GM04503 (cell line): Measurements from ENCODE around the gene HPS6.

Experiments
- DNase-seq: peaks from one replicate; pipeline ENCODE4 v3.0.0-alpha.2; 2012; ENCODE audit warnings: low read depth

The HPS6 gene

DNA sequence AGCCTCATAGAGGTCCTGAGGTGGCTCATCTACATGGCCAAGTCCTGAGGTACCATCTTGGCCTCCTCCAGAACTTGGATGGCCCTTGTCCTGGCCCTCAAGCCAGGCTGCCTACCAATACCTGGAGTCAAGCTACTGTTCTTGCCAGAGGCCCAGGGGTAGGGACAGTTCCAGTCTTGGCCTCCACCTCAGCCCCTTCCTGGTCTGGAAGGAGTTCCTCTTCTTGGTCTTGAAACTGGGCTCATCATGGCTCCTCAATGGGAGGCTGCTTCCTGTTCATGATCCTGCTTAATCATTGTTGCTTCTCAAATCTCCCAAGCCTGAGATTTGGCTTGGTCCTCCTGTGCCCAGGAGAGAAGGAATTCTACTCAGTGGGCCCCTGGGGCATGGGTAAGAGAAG, 3.9 kb downstream of the HPS6 start:
- DNase-seq, result no peak

DNA sequence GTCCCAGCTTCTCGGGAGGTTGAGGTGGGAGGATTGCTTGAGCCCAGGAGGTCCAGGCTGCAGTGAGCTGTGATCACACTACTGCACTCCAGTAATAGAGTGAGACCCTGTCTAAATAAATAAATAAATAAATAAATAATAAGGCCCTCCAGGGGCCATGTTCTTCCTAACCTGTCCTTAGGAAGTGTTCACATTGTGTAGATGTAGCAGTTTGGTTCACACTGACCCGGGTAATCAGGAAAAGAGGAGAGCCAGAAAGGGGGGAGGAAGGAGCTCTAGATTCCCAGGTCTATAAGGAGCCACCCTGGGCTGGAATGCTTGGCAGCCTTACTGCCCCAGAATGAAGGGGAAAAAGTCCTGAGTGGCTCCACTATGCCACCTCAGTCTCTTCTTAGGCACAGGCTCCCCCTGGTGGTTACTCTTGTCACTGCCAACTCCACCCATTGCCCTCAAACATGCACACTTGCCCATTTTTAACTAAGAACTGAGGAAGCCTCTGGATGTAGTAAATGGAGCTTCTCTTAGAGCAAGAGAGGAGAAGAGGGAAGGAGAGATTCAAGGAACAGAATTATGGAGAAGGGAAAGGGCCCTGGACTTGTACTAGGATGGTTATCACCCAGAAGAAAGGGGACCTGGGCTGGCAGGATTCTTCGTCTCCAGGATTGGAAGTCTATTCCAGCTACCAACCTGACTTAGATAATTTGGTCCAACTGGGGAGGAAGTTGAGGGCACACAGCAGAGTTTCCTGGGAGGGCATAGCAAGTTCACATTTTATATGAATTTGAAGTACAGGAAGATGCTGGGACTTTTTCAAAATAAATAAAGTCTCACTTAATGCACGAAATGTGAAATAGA, 7.8 kb downstream of the HPS6 start:
- no peak for DNase-seq

DNA sequence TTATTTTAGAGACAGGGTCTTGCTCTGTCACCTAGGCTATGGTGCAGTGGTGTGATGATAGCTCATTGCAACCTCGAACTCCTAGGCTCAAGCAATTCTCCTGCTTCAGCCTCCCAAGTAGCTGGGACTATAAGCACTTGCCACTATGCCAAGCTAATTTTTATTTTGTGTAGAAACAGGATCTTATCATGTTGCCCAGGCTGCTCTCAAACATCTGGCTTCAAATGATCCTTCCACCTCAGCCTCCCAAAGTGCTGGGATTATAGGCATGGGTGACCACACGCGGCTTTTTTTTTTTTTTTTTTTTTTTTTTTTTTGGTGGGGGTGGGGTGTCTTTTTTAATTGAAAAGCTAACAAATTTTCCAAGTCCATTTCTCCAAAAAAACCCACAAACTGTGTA, 18.4 kb downstream of the HPS6 start:
- no peak for DNase-seq

DNA sequence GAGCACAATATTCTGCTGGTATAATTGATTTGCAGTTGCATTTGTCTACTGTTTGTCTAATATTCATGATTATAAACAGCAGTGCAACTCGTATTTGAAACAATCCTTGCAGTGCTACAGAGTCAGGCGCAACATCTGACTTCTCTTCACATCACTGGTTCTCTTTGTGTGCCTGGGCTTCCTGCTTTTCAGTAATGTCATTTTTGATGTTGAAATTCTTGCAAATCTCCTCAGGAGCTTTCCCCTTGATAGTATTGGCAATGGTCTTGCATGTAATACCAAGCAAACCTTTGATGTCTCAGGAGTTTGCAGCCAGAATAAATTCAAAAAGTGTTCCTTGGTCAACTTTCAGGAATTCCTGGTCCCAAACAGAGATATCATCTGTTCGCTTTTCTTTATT, 20.2 kb downstream of the HPS6 start:
- DNase-seq, result no peak

DNA sequence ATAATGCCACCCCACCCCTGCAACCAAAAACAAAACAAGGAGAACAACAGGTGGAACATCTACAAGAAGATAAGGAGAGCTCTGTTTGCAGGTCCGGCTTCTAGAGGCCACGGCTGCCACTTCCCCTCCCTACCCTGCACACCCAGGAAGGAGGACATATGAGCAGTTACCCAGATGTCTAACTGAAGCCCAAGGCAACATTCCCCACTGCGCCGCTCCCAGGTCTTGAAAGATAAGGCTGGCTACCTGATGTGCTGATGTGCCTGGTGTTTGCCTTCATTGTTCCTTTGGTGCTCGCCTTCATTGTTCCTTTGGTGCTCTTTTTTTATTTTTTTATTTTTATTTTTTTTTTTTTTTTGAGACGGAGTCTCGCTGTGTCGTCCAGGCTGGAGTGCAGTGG, 21.0 kb downstream of the HPS6 start:
- DNase-seq, result no peak

DNA sequence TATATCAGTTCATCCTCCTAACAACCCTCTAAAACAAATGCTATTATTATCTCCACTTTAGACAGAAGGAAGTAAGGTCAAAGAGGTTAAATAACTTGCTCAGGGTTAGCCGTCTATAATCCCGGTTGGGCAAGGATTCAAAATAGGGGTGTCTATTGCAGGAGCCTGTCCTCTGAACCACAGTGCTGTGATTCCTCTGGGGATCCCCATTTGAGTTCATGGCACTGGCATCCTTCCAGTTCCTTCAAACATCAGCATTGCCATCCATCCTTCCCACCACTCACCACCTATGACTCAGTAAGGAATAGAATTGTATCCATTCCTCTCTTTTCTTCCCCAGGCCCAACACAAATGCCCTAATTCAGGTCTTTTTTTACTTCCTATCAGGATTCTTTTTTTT, 25.6 kb downstream of the HPS6 start:
- no peak for DNase-seq

DNA sequence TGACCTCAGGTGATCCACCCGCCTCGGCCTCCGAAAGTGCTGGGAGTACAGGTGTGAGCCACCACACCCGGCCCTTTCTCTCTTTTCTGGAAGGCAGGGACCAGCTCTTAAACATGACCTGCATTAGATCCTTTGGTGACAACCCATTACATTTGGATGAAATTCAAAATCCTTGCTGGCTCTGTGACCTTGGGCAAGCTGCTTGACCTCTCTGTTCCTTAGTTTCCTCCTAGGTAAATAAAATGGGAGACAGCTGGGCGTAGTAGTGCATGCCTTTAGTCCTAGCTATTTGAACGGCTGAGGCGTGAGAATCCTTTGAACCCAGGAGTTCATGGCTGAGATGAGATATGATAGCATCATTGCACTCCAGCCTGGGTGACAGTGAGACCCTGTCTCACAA, 31.3 kb downstream of the HPS6 start:
- DNase-seq, result no peak

DNA sequence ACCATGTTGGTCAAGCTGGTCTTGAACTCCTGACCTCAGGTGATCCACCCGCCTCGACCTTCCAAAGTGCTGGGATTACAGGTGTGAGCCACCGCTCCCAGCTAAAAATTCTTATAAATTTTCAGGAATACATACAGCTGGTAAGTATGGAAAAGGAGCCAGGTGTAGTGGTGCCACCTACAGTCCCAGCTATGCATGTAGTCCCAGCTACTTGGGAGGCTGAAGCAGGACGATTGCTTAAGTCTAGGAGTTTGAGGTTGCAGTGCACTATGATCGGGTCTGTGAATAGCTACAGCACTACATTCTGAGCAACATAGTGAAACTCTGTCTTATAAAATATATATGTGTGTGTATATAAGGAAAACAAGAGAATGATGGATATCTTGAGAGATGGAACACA, 36.0 kb downstream of the HPS6 start:
- no peak for DNase-seq

DNA sequence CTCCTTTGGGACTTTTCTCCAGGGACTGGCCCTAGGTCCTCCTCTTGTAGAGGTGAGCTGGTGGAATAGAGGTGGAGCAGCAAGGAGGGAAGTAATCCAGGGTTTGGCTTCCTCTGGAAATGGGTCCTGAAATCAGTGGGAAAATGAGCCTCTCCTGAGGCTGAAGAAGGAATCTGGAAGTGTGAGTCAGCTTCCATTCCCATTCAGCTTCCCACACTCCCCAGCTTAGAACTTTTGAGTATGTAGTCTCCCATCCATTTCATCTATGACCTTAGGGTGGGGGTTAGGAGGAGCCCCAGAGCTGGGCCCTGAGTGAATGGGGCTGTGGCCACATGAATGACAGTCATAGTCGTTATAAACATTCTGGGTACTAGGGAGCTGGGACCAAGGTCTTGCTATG, 37.3 kb downstream of the HPS6 start:
- DNase-seq, result no peak

DNA sequence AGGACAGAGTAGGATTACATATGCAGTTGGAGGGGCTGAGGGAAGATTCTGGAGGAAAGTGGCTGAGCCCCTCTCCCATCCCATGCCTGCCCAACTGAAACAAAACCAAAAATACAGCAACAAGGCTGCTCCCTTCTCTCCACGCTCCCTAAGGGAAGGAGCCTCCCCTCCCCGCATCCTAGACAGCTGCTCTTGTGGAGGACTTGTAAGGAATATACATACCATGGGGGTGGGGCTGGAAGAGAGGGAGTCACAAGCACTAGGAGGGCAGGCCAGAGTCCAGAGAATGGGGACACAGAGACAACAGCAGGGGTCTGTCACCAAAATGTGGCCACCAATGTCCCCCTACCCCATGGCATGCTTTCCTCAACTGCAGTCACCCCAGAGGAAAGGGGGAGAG, 41.8 kb downstream of the HPS6 start:
- no peak for DNase-seq

DNA sequence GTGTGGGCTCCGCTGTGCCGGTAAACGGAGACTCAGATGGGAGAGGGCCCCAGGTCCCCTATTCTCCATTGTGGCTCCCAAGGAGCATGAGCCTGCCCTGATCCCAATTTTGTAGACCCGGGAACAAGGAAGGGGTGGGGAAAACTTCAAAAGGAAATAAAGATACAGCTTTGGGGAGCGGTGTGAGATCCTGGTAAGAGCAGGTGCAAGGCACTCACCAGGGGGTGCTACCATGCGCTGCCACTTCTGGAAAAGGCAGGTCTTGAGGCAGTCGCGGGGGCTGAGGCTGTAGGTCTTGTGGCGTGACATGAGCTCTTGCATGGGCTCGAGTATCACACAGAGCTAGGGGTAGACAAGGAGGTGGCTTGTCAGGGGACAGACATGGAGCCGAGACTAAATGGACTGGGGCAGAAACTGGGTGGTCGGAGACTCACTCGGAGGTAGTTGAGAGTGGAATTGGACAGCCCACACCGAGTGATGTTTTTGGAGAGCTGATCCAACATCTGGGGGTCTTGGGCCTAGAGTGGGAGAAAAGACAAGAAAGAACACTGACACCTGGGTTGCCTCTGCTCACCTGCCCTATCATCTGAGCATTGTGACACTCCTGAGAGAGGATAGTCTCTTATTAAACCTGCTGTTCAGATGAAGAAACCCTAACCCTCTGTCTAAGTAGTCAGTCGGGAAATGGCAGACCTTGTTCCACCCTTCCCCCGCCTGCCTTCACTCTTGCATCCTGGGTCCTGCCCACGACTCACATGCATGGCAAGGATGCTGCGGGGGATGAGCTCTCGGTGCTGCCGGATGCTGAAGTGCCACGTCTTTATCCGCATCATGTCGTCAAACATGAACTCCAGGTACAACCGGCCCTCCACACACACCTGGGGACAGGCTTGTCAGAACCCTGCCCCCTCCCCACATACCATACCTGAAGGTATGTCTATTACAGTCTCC, 44.3 kb downstream of the HPS6 start:
- no peak for DNase-seq

DNA sequence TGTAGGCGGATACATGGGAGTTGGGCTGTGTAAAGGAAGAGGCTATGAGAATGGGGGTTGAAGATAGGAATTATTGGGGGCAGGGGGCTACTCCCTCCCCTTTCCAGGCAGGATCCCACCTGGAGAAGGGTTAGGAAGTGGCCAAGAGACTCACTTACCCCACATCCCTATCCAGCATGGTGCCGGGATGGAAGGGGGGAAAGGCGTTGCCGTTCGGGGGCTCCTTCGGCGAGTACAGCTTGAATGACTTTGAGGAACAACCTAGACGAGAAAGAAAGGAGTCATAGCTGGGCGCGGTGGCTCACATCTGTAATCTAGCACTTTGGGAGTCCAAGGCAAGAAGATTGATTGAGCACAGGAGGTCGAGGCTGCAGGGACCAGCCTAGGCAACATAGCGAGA, 46.1 kb downstream of the HPS6 start:
- DNase-seq, result no peak

DNA sequence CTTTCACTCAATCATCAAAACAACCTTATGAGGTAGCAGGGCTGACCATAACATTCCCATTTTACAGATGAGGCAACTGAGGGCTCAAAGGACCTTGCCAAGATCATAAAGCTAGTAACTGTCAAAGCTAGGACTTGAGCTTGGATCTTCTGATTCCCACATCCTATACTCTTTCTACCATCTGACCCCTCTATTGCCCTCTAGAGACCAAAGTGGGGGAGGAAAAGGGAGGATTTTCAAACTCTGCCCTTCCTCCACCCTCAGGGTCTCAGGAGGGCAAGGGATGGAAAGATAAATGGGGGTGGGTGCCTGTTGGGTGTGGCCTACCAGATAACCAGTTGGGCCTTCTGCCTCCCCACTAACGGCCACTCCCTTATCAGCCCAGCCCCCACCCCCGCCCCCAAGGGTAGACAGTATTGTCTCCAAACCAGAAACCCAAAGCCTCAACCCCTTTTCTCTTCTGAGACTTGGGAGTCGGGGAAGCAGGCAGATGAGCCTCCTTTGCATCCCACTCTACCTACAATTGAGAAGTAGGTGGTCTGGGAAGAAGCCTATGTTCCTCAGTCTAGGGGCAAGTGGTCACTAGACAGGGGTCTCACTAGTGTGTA, 47.2 kb downstream of the HPS6 start:
- DNase-seq, result no peak

DNA sequence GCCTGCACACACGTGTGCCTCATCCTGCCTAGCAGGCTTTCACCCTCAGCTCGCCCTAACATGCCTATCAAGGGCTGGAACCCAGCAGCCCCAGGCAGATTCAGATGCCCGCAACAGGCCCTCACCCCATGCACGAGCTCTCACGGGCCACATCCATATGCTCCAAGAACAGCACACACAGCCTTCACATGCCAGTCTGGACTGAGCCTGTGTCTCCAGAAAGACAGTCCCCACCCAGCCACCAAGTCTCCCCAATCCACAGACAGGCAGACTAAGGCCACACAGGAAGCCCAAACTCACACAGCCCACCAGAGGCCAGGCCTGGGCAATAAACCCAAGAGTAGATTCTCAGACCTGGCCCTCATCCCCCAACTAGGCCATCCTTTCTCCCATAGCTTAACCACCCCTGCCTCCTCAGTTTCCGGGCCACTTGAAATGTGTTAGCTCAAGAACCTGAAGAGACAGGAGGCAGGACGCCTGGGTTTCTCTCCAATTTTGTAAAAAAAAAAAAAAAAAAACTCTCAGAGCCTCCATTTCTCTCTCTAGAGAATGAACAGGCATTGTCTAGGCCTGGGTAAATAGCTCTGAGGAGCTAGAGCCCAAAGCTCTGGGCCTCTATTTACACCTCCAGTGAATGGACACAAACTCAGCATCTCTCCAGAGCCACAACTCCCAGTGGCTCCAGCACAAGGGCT, 48.3 kb downstream of the HPS6 start:
- DNase-seq, result no peak

DNA sequence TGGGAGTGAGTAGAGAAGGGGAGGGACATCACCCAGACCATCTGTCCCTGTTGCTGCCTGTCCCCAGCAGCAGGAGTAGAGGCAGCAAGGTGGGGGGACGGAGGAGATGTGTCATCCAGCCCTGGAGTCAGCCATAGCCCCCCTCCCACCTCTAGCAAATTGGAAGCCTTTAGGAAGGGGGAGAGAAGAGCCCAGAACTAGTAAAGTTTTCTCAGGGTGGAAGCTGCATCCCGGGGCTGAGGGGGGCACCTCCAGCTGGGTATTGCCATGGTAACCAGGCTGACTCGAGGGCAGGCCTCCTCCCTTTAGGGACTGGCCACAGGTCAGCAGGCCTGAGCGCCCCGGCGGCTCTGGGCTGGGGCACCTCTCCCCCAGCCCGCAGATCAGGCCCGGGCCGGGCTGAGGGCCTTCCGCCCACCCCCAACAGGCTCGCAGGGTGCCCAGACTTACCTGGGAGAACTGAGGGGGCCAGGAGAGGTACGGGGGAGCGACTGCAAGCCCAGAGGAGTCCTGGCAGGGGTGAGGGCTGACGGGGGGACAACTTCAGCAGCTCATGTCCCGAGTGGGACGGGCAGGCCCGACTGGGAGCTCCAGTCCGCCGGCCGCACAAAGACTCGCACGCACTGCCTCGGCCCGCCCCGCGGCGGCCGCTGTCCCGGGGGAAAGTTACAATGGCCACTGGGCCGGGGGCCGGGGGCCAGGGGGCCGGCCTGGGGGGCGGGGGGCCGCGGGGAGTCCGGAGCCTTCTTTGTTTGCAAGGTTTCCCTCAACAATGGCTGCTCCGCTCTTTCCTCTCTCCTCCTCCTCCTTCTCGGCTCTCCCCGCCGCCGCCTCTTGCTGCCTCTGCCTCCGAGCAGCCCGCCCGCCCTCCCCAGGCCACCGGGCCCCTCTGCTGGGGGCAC, 49.1 kb downstream of the HPS6 start:
- DNase-seq, result no peak

DNA sequence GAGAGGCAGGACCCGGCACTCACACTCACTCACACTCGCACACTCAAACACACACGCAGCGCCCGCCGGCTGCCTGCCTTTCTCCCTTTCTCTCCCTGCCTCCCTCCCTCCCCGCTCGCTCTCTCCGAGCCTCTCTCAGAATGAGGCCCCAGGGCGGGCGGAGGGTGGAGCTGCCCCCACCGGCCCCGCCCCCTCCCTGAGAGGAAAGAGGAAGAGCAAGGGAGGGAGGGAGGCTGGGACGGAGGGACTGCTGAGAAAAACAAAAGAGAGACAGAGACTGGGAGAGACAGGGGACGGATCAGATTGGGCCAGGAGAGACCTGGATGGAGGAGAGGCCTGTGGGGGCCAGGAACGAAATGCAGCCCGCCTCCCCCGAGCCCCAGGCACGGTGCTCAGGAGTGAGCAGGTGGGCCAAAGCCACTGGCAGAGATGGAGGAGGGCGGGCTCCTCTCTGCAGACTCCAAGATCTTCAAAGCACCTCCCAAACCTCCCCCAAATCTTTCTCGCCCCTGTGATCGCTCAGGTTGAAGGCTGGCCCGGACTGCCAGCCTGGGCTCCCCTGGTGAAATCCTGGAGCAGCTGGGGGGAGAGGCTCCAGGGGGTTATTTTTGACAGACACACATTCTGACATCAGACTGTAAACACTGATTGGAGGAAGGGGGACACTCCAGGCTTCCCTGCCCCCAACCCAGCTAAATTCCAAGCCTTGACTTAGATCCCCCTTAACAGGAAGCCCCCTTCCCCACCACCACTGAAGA, 49.9 kb downstream of the HPS6 start:
- peak; percentile 31 for DNase-seq

DNA sequence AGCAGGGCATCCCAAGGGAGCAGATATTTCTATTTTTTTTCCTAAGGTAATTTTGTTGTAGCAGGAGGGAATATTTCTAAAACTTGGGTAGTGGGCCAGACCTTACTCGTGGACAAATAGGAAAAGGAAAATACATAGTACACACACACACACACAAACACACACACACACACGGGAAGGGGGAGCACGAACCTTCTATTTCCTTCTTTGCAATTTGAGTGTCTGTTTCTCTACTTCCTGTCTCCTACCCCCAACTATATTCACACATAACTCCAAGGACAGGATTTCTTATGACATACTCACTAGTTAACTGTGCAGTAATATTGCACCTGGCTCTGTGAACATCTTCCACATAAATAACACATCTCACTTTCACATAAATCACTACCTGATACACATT, 50.6 kb downstream of the HPS6 start:
- DNase-seq, result no peak

DNA sequence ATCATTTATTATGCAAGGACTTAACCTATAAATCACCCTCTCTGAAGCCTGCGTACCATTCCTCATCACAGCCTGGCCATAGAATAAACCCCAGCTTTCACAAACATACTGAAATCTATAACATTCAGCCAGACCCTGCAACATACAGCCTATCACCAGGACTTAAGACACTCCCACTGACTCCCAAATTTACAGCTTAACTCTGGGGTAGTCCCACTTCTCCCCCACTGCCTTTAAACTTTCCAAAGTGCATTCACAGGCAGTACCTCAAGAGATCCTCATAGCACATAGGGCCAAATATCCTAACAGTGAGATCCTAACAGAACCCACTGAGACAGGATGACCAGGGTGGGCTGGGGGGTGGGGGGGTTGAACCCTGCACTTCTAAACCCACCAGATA, 51.5 kb downstream of the HPS6 start:
- DNase-seq, result no peak
